ENCODE measurements around the gene PDE6C. TPM values are rescaled to one million over a fixed set of nuclear protein-coding genes. Genes with fewer than 3 reads are reported as not detected.
A peak's percentile ranks its signal among the peaks of the same experiment; 100 is the strongest.

Gene PDE6C
- total and polyA plus RNA-seq, 2 donors from 2014 or later = not detected

DNA sequence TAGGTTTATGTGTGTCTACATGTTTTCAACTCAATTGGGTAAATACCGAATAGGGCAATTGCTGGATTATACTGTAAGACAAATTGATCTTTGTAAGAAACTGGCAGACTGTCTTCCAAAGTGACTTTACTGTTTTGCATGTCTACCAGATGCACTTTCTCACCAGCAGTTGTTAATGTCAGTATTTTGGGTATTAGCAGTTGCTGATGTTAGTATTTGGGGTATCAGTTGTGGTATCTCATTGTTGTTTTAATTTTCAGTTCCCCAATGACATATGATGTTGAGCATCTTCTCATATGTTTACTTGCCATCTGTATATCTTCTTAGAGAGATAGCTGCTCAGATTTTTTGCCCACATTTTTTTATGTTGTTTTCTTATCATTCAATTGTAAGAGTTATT is 10.6 kb downstream of the PDE6C start:
- Histone ChIP-seq H3K27me3 (ENCODE audit: control insufficient read depth, insufficient read depth, low read length) (no peaks in the 10 kb centered on the region), H3K9me3 (ENCODE audit: control insufficient read depth in 2 of 3, insufficient read depth in 1 of 3, low read length in 3 of 3) (no peaks in the 10 kb centered on the region), H3K36me3 (ENCODE audit: control insufficient read depth in 2 of 3, insufficient read depth in 3 of 3, low read length in 3 of 3) (no peaks in the 10 kb centered on the region), H3K4me1 (ENCODE audit: control insufficient read depth in 2 of 3, insufficient read depth in 2 of 3, low read depth in 1 of 3, low read length in 3 of 3) (no peaks in the 10 kb centered on the region), H3K9ac (ENCODE audit: low read length in 3 of 3) (no peak overlapping the region), H3K4me3 (ENCODE audit: low read length in 3 of 3) (no peak overlapping the region), H3K27ac (ENCODE audit: low read depth in 2 of 2, low read length in 2 of 2) (no peak overlapping the region)
- TF ChIP-seq, protein P1, sequence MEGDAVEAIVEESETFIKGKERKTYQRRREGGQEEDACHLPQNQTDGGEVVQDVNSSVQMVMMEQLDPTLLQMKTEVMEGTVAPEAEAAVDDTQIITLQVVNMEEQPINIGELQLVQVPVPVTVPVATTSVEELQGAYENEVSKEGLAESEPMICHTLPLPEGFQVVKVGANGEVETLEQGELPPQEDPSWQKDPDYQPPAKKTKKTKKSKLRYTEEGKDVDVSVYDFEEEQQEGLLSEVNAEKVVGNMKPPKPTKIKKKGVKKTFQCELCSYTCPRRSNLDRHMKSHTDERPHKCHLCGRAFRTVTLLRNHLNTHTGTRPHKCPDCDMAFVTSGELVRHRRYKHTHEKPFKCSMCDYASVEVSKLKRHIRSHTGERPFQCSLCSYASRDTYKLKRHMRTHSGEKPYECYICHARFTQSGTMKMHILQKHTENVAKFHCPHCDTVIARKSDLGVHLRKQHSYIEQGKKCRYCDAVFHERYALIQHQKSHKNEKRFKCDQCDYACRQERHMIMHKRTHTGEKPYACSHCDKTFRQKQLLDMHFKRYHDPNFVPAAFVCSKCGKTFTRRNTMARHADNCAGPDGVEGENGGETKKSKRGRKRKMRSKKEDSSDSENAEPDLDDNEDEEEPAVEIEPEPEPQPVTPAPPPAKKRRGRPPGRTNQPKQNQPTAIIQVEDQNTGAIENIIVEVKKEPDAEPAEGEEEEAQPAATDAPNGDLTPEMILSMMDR (IDR thresholded peaks at IDR 0.05; ENCODE audit: borderline replicate concordance, extremely low read depth, insufficient read depth) = no peak
- intact Hi-C loops (cut with DNase I) = no loop called here
- DNase-seq = no peak
- no peak for FAIRE-seq

DNA sequence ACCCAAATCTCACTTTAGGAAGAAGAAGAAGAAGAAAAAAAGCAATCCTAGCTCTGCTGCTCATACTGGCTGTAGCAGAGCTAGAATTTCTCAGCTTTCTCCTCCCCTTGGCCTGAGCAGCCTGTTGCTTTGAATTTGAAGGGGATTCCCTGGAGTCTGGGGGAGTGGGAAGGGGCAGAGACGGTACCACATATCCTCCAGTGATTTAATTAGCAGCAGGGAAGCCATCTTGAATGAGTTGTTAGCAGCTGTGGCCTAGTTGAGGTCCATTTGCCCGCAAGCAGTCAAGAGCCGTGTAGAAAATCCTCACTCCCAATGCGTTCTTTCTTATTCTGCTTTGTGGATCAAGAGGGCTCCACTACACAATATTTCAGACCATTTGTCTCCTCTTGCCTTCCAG is 16.5 kb downstream of the PDE6C start:
- no peaks in the 10 kb centered on the region for H3K4me1 ChIP-seq (ENCODE audit: control insufficient read depth in 2 of 3, insufficient read depth in 2 of 3, low read depth in 1 of 3, low read length in 3 of 3)
- FAIRE-seq = no peak
- no peaks in the 10 kb centered on the region for H3K27me3 ChIP-seq (ENCODE audit: control insufficient read depth, insufficient read depth, low read length)
- intact Hi-C loops (cut with DNase I) = no loop called here
- H3K9ac ChIP-seq (ENCODE audit: low read length in 3 of 3) = no peak overlapping the region
- H3K4me3 ChIP-seq (ENCODE audit: low read length in 3 of 3) = no peak overlapping the region
- H3K36me3 ChIP-seq (ENCODE audit: control insufficient read depth in 2 of 3, insufficient read depth in 3 of 3, low read length in 3 of 3) = no peaks in the 10 kb centered on the region
- H3K27ac ChIP-seq (ENCODE audit: low read depth in 2 of 2, low read length in 2 of 2) = no peak overlapping the region
- TF ChIP-seq, protein P1 (IDR thresholded peaks at IDR 0.05; ENCODE audit: borderline replicate concordance, extremely low read depth, insufficient read depth) = no peak
- DNase-seq = peak in 2 of 5 donors; percentile 10 to 13
- H3K9me3 ChIP-seq (ENCODE audit: control insufficient read depth in 2 of 3, insufficient read depth in 1 of 3, low read length in 3 of 3) = no peaks in the 10 kb centered on the region

DNA sequence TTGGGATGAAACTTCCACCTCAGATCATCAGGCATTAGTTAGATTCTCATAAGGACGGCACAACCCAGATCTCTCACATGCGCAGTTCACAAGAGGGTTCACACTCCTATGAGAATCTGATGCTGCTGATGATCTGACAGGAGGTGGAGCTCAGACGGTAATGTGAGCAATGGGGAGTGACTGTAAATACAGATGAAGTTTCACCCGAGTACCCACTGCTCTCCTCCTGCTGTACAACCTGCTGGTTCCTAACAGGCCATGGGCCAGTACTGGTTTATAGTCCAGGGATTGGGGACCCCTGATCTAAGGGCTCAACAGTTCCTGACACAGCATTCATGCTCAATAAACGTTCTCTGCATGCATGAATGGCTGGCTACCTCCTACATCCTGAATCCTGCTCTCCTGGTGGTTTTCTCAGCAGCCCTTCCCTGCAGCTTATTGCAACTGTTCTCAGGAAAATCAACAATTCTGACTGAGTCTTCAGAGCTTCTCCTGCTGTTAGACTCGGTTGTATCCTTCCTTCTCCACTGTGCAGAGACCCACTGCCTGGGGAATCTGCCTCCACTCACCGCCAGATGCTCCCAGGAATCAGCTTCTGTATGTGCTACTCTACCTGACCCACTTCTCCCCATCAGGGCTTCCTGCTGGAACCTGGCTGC is 17.4 kb downstream of the PDE6C start:
- DNase-seq (peak in 4 of 5 donors; percentile 22 to 54 (median 42)), FAIRE-seq (no peak)
- intact Hi-C loops (cut with DNase I) = no loop called here

More for the DNA sequence above, 17.4 kb downstream of the PDE6C start:
- TF ChIP-seq, protein P1 (IDR thresholded peaks at IDR 0.05; ENCODE audit: borderline replicate concordance, extremely low read depth, insufficient read depth) = no peak
- Histone ChIP-seq H3K36me3 (ENCODE audit: control insufficient read depth in 2 of 3, insufficient read depth in 3 of 3, low read length in 3 of 3) (no peaks in the 10 kb centered on the region), H3K9me3 (ENCODE audit: control insufficient read depth in 2 of 3, insufficient read depth in 1 of 3, low read length in 3 of 3) (no peaks in the 10 kb centered on the region), H3K4me1 (ENCODE audit: control insufficient read depth in 2 of 3, insufficient read depth in 2 of 3, low read depth in 1 of 3, low read length in 3 of 3) (no peaks in the 10 kb centered on the region), H3K4me3 (ENCODE audit: low read length in 3 of 3) (no peak overlapping the region), H3K27me3 (ENCODE audit: control insufficient read depth, insufficient read depth, low read length) (no peaks in the 10 kb centered on the region), H3K27ac (ENCODE audit: low read depth in 2 of 2, low read length in 2 of 2) (no peak overlapping the region), H3K9ac (ENCODE audit: low read length in 3 of 3) (no peak overlapping the region)

Measured in kidney (tissue), 14 donors.